Right ventricle myocardium inferior (tissue), 1 donor: Measurements from ENCODE around the gene ZNF609. TPM values are rescaled to one million over a fixed set of nuclear protein-coding genes. Genes with fewer than 3 reads are reported as not detected.
A peak's percentile ranks its signal among the peaks of the same experiment; 100 is the strongest.

Experiments
- ATAC-seq: fragments of 200-7000 bp; cut with Tn5 transposase; one replicate; pipeline ENCODE4 v1.9.1; 2020; ENCODE audit warnings: mild to moderate bottlenecking, moderate library complexity
- DNase-seq: peaks from one replicate; pipeline ENCODE4 v3.0.0; 2021; ENCODE audit errors: missing footprints
- intact Hi-C: fragments of 100-400 bp; cut with DNase I; formaldehyde crosslinking; loops from one replicate; pipeline ENCODE4 v1.11.0; 2022
- total RNA-seq: library from RNA; stranded (reverse); fragmentation: NEBNext Ultra II Directional; extraction: Animal tissue kit (Norgen Biotek cat#: 25700); gene quantifications from one replicate; pipeline ENCODE4 v1.2.1, GENCODE V29; 2021
- donor health status: DM: no; HTN: yes; CAD: no; lungs with severe emphysema.

Gene ZNF609
- total RNA-seq, 1 donor from 2014 or later, result 16.9 TPM

- DNase-seq (no peak), ATAC-seq (no peak)
- intact Hi-C loops, result no loop called here
Measured at GRCh38 chr15:64454282-64454681, 6.1 kb upstream of the ZNF609 start.

DNA sequence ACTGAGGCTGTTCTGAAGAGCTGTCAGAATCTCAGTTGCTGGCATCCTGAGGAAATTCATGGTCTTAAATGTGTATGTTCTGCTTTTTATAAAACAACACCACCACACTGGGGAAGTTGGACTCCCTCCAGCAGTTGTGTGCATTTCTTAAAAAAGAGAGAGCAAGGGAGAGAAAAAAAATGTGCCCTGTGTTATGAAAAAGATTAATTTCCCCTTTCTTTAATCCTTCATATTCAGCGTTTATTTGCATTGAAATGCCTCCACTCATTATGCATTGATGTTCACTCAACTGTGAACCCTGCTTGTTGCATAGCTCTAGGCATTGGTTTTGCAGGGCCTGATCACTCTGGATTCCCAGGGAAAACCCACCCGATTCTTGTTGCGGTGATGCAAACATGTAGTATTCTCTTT lies 4.4 kb upstream of the ZNF609 start:
- intact Hi-C loops, result no loop called here
- ATAC-seq (no peak), DNase-seq (no peak)

- no peak for ATAC-seq
- no peak for DNase-seq
- intact Hi-C loops, result no loop called here
Measured at GRCh38 chr15:64456634-64457108, 3.7 kb upstream of the ZNF609 start.

DNA sequence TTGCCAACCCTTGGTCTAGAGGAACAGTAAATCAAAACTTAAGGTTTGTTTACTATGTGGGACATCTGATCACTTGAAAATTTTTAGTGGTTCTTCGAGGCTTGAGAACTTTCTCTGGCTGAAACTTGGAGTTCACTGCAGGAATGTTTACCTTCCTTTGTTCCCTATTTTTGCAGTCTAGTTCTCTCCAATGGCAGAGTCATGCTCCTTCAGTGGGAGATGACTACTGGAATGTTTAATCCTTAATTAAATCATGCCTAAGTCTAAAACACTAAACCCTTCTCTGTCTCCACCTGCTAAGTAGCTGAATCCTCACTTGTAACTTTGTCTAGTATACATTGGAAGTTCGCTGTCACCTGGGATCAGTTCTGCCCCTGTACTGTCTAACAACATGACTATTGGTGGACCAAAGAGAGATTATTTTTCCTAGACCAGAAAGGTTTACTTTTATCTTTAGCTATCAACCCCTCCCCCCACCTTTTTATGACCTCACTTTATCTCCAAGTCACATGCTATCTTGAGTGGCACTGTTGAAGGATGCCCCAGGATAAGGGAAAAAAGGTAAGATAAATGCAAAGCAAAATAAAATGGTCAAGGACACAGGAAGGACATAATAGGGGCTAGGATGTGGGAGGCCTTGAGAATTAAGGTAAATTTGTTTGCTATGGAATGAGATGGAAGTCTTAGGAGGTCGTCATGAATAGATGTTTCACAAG lies 1.2 kb upstream of the ZNF609 start:
- DNase-seq (no peak), ATAC-seq (no peak)
- intact Hi-C loops, result no loop called here

- intact Hi-C loops, result loop anchor here (2.0 to 10.0 kb wide), 2 partner anchors 46 to 174 kb away; no protein-coding TSS in a partner anchor
- DNase-seq (peak; percentile 74), ATAC-seq (peak; percentile 75)
Measured at GRCh38 chr15:64460724-64461720, 644 bp downstream of the ZNF609 start.

GRCh38 chr15:64461721-64462162 lies 1.4 kb downstream of the ZNF609 start:
- intact Hi-C loops, result loop anchor here (2.0 to 10.0 kb wide), 2 partner anchors 45 to 173 kb away; no protein-coding TSS in a partner anchor
- ATAC-seq (peak; percentile 4), DNase-seq (no peak)

GRCh38 chr15:64462492-64462891 lies 2.1 kb downstream of the ZNF609 start:
- ATAC-seq, result no peak
- intact Hi-C loops, result loop anchor here (10.0 kb wide), 1 partner anchor 172 kb away; no protein-coding TSS in a partner anchor

DNA sequence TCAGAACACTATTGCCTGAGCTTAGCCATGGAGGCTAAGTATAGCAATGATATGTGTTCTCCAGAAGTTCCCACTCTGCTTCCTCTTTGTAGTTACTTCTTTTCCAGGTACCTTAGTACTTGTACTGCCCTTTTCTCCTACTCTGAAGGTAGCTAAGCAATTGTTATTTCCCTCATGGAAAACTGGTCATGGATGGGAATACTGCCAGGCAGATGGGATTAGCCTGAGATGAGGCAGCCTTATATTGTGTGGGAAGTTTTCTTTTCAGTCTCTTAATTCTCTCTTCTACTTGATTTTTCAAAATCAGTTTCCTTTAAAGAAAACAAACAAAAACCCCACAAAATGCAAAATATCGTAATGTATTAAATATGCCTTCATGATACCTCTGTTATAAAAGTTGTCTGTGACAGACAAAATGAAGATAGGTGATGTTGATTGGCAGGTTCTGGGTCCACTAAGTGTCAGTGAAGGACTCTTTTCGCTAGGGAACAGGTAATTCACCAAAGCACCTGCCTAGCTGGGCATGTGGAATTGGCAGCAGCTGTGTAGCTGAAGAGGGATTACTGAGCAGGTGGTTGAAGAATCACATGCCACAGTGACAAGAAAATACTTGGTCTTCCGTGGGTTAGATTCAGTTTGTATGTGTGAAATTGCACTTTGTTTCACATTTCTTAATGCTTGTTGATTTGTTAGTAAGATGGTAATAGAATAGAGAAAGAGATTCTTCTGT lies 4.1 kb downstream of the ZNF609 start:
- intact Hi-C loops, result loop anchor here (10.0 kb wide), 1 partner anchor 170 kb away; no protein-coding TSS in a partner anchor
- DNase-seq (no peak), ATAC-seq (no peak)

More at GRCh38 chr15:64462492-64462891, 2.1 kb downstream of the ZNF609 start:
- no peak for DNase-seq

GRCh38 chr15:64466408-64467141 lies 6.2 kb downstream of the ZNF609 start:
- no peak for DNase-seq
- intact Hi-C loops, result loop anchor here (10.0 kb wide), 1 partner anchor 168 kb away; no protein-coding TSS in a partner anchor
- no peak for ATAC-seq

- no peak for DNase-seq
- intact Hi-C loops, result no loop called here
Measured at GRCh38 chr15:64472161-64472560, 11.8 kb downstream of the ZNF609 start.

DNA sequence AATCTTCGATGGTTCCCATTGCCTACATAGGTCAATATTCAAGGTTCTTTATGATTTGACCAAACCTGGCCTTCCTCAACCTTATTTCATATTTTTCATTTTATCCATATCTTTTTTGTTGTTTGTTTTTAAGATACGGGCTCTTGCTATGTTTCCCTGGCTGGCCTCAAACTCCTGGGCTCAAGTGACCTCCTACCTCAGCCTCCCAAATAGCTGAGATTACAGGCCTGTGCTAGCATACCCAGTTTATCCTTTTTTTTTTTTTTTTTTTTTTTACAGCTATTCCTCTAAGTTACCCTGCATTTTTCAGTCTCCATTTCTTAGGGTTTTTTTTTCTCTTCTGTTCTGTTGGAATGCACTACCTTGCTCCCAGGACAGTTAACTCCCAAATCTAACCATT lies 14.5 kb downstream of the ZNF609 start:
- ATAC-seq, result no peak
- intact Hi-C loops, result no loop called here
- no peak for DNase-seq

More at GRCh38 chr15:64472161-64472560, 11.8 kb downstream of the ZNF609 start:
- no peak for ATAC-seq

DNA sequence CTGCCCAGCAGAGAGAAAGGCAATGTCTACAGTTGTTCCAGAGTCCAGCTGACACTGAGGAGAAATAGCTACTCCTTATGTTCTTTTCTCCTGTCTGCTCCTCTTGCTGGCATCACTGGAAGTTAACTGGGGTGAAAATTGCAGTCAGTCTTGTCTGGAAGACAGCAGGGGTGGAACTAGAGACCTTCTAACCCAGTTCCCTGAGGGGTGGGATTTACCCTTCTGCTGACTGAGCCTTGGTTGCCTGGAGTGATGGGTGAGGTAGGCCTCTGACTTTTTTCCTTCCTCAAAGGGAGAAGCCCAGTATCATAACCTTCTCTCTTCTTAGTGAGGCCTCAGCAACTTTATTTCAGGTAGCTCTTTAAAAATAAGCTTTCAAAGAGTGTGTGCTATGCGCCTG lies 16.2 kb downstream of the ZNF609 start:
- ATAC-seq, result no peak
- intact Hi-C loops, result no loop called here

DNA sequence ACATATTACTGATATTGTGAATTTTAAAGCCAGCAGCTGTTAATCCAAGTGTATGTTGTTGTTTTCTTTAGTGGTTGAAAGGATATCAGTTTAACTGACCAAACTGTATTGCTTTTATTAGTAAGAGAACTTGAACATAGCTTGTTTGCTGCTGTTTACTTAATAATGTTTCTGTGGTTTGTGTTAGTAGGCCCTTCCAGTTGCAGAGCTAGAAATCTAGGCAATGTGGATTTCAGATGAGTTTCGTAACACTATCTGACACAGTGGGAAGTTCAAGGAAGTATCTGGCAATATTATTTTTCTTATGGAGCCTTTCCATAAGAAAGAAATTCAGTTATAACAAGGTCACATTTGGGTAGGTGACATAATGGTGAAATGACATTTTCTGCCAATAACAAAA lies 18.5 kb downstream of the ZNF609 start:
- no peak for DNase-seq
- intact Hi-C loops, result no loop called here
- ATAC-seq, result no peak

More for the DNA sequence above, 16.2 kb downstream of the ZNF609 start:
- no peak for DNase-seq

DNA sequence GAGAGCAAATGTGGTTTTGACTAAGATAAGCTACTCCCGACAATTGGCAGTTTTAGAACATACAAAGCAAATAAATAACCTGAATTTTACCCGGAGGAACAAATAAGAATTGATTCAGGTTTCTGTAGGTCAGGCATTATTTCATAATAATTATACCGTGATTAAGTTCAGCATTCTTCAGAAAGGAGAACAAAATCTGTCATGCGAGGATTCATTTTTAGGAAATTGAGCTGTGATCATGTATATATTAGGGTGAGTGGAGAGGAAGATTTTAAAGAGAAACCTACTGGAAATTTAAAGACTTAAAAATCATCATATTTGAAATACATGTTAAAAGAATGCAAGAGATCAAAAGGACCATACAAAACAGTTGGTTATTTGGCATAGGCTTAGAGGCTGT lies 20.5 kb downstream of the ZNF609 start:
- ATAC-seq (no peak), DNase-seq (no peak)
- intact Hi-C loops, result no loop called here

- DNase-seq, result no peak
- intact Hi-C loops, result no loop called here
- ATAC-seq, result no peak
Measured at GRCh38 chr15:64483749-64484148, 23.4 kb downstream of the ZNF609 start.

DNA sequence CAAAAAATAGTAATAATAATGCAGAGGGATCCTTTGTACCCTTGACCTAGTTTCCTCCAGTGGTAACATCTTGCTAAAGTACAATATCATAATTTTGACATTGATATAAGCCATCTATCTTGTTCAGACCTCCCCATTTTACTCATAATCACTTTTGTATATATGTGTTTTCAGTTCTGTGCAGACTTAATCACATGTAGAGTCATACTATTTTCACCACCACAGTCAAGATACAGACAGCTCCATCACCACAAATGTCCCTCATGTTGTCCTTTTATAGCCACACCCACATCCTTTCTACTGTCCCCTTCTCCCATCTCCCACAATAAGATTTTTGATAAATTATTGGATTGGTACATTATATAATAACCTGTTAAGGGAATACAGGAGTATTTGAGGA lies 25.4 kb downstream of the ZNF609 start:
- ATAC-seq (no peak), DNase-seq (no peak)
- intact Hi-C loops, result no loop called here

DNA sequence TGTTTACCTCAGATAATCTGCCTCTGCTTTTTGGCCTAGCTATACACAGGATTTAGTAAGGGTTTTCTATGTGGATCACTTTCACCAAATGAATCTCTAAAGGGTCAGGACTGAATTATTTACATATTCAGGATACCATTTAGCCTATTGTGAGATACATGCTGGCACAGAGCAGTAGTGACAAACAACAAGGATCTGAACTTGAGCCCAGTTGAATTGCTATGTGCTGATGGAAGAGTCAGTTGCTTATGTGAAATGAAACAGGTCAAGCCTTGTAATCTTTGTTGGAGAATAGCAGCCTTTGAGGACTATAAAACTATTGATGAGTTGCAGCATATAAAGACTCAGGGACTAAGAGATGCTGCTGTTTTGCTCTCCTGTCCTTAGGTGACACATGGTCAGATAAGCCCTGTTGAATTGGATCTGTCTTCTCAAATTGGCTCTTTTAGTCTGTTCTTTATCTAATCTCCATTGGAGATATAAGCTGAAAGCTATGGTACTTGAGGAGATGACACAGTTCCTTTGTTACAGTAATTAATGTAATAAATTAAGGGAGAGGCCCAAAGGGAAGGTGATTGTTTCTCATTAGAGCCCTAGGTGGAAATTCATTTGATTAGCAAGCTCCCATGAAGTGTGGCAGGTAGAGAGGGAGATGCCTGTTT lies 30.4 kb downstream of the ZNF609 start:
- ATAC-seq, result no peak
- DNase-seq, result no peak
- intact Hi-C loops, result no loop called here
